GM23338 (cell line): ENCODE measurements around the gene C3orf49. TPM values are rescaled to one million over a fixed set of nuclear protein-coding genes. Genes with fewer than 3 reads are reported as not detected.

Experiments
- ATAC-seq: fragments of 200-7000 bp; cut with Tn5 transposase; 3 replicates; pipeline ENCODE4 v1.9.1; 2020
- DNase-seq: peaks from one replicate; pipeline ENCODE4 v3.0.0-alpha.2; 2015; ENCODE audit warnings: low spot score
- H2AFZ ChIP-seq: fragments of 200-600 bp; sonication (generic); 2 replicates; pipeline ENCODE4 v1.8.0; 2016; ENCODE audit warnings: antibody characterized with exemption, mild to moderate bottlenecking, moderate library complexity
- H3F3A ChIP-seq: fragments of 200-600 bp; sonication (generic); replicated peaks from 2 replicates; pipeline ENCODE4 v1.8.0; 2017; ENCODE audit warnings: antibody characterized with exemption, mixed run types, low read depth
- H3K27ac ChIP-seq: fragments of 200-600 bp; sonication (generic); 2 replicates; pipeline ENCODE4 v1.6.1; 2016; ENCODE audit warnings: low read depth
- H3K27me3 ChIP-seq: fragments of 200-600 bp; sonication (generic); 2 replicates; pipeline ENCODE4 v1.8.0; 2016; ENCODE audit warnings: mild to moderate bottlenecking, mixed run types, moderate library complexity; ENCODE audit not compliant: insufficient read depth
- H3K36me3 ChIP-seq: fragments of 200-600 bp; sonication (generic); 2 replicates; pipeline ENCODE4 v1.8.0; 2016; ENCODE audit warnings: mild to moderate bottlenecking; ENCODE audit not compliant: insufficient read depth
- H3K4me1 ChIP-seq: fragments of 200-600 bp; sonication (generic); 2 replicates; pipeline ENCODE4 v1.8.0; 2016; ENCODE audit warnings: mild to moderate bottlenecking, moderate library complexity; ENCODE audit not compliant: insufficient read depth
- H3K4me2 ChIP-seq: fragments of 200-600 bp; sonication (generic); 2 replicates; pipeline ENCODE4 v1.7.1; 2017; ENCODE audit warnings: mixed run types
- H3K4me3 ChIP-seq: fragments of 200-600 bp; sonication (generic); 2 replicates; pipeline ENCODE4 v1.6.1; 2016; ENCODE audit warnings: mixed run types
- H3K79me2 ChIP-seq: fragments of 200-600 bp; sonication (generic); replicated peaks from 2 replicates; pipeline ENCODE4 v1.8.0; 2017; ENCODE audit warnings: mild to moderate bottlenecking; ENCODE audit not compliant: insufficient read depth
- H3K9me2 ChIP-seq: fragments of 200-600 bp; sonication (generic); 2 replicates; pipeline ENCODE4 v1.8.0; 2017; ENCODE audit not compliant: insufficient read depth
- H4K20me1 ChIP-seq: fragments of 200-600 bp; sonication (generic); replicated peaks from 2 replicates; pipeline ENCODE4 v1.8.0; 2017; ENCODE audit warnings: mild to moderate bottlenecking; ENCODE audit not compliant: insufficient read depth
- H3K27ac Mint-ChIP-seq: 2 replicates; pipeline ENCODE4 v1.8.0; 2020; ENCODE audit warnings: inconsistent platforms, mild to moderate bottlenecking, moderate library complexity, mixed read lengths
- H3K27me3 Mint-ChIP-seq: 3 replicates; pipeline ENCODE4 v1.8.0; 2022; ENCODE audit warnings: low read depth, mild to moderate bottlenecking, moderate library complexity, mixed read lengths, inconsistent platforms; ENCODE audit not compliant: insufficient read depth, poor library complexity
- H3K36me3 Mint-ChIP-seq: 3 replicates; pipeline ENCODE4 v1.8.0; 2021; ENCODE audit warnings: low read depth, mild to moderate bottlenecking, inconsistent platforms, moderate library complexity, mixed read lengths
- H3K4me1 Mint-ChIP-seq: 3 replicates; pipeline ENCODE4 v1.8.0; 2020; ENCODE audit warnings: mild to moderate bottlenecking, inconsistent platforms, mixed read lengths
- H3K4me3 Mint-ChIP-seq: 3 replicates; pipeline ENCODE4 v1.8.0; 2021; ENCODE audit warnings: moderate library complexity, mild to moderate bottlenecking, inconsistent platforms, mixed read lengths
- H3K9me3 Mint-ChIP-seq: 3 replicates; pipeline ENCODE4 v1.8.0; 2020; ENCODE audit warnings: moderate library complexity, mild to moderate bottlenecking, inconsistent platforms, mixed read lengths
- CREB1 ChIP-seq: fragments of 250-450 bp; sonication (Bioruptor Pico); IDR thresholded peaks from 2 replicates; pipeline ENCODE4 v1.5.0; 2020; ENCODE audit warnings: low read depth, mild to moderate bottlenecking, moderate library complexity
- CTCF ChIP-seq, 2 experiments: fragments of 200-600 bp in 1 of 2; sonication (generic) in 1 of 2; conservative IDR thresholded peaks; 2 replicates each; pipeline versions ENCODE4 v1.5.1 to v1.6.1; 2016 to 2017; ENCODE audit warnings: antibody characterized with exemption in 2 of 2, low read depth in 2 of 2, mild to moderate bottlenecking in 2 of 2, moderate library complexity in 1 of 2
- ETS1 ChIP-seq: IDR thresholded peaks from 2 replicates; pipeline ENCODE4 v1.6.1; 2016; ENCODE audit warnings: antibody characterized with exemption
- EZH2 ChIP-seq: fragments of 200-600 bp; sonication (generic); IDR thresholded peaks from one replicate; pipeline ENCODE4 v1.8.0; 2017; ENCODE audit warnings: antibody characterized with exemption, mild to moderate bottlenecking, low read depth; ENCODE audit not compliant: unreplicated experiment
- EZH2phosphoT487 ChIP-seq: fragments of 200-600 bp; sonication (generic); IDR thresholded peaks from one replicate; pipeline ENCODE4 v1.8.1; 2018; ENCODE audit warnings: antibody characterized with exemption; ENCODE audit not compliant: unreplicated experiment
- JUNB ChIP-seq: IDR thresholded peaks from one replicate; pipeline ENCODE4 v1.6.1; 2016; ENCODE audit warnings: antibody characterized with exemption; ENCODE audit not compliant: unreplicated experiment
- NANOG ChIP-seq: IDR thresholded peaks from 2 replicates; pipeline ENCODE4 v1.6.1; 2016; ENCODE audit warnings: antibody characterized with exemption, borderline replicate concordance
- POLR2AphosphoS5 ChIP-seq: IDR thresholded peaks from 2 replicates; pipeline ENCODE4 v1.6.1; 2016; ENCODE audit warnings: antibody characterized with exemption, low read depth
- STAT1 ChIP-seq: IDR thresholded peaks from one replicate; pipeline ENCODE4 v1.6.1; 2016; ENCODE audit warnings: antibody characterized with exemption; ENCODE audit not compliant: unreplicated experiment
- ZNF114 ChIP-seq: fragments of 250-450 bp; sonication (Bioruptor Pico); IDR thresholded peaks from 2 replicates; pipeline ENCODE4 v1.5.0; 2020; ENCODE audit warnings: mild to moderate bottlenecking, moderate library complexity
- ZNF462 ChIP-seq: fragments of 250-450 bp; sonication (Bioruptor Pico); IDR thresholded peaks from 2 replicates; pipeline ENCODE4 v1.5.0; 2020; ENCODE audit warnings: mild to moderate bottlenecking, moderate library complexity
- long read RNA-seq: library from polyadenylated mRNA; unstranded; transcript quantifications from one replicate; pipeline ENCODE4 v2.0.0, GENCODE V29; 2020; ENCODE audit not compliant: unreplicated experiment
- polyA plus RNA-seq: library from polyadenylated mRNA; unstranded; fragments of >200 nt; fragmentation: Nextera tagmentation; extraction: Ambion mirVana; gene quantifications from 2 replicates; pipeline ENCODE4 v1.2.1, GENCODE V29; 2016
- total RNA-seq: library from RNA; depleted of rRNA; stranded (reverse); fragments of >200 nt; shearing (Covaris generic); gene quantifications from 2 replicates; pipeline ENCODE4 v1.2.3, GENCODE V29; 2014; rRNA removed

C3orf49 gene
- total RNA-seq (not detected in 2 replicates), polyA plus RNA-seq (0.23 TPM in 1 of 2 replicates, not detected in the other)
- long read RNA-seq: 0 reads

- Mint-ChIP-seq H3K9me3 (no peaks in the 10 kb centered on the region), H3K4me3 (no peak within 1 kb of the TSS), H3K27me3 (no peaks in the 10 kb centered on the region), H3K27ac (no peak within 1 kb of the TSS), H3K4me1 (peaks cover 11% of the 10 kb centered on the region), H3K36me3 (no peaks in the 10 kb centered on the region)
- Histone ChIP-seq H4K20me1 (no peaks in the 10 kb centered on the region), H3K4me1 (no peaks in the 10 kb centered on the region), H3K9me2 (no peaks in the 10 kb centered on the region), H3K4me3 (no peak within 1 kb of the TSS), H3K27me3 (no peaks in the 10 kb centered on the region), H3K4me2 (no peak within 1 kb of the TSS), H3K27ac (no peak within 1 kb of the TSS), H2AFZ (no peak within 1 kb of the TSS), H3F3A (no peaks in the 10 kb centered on the region), H3K36me3 (no peaks in the 10 kb centered on the region), H3K79me2 (no peaks in the 10 kb centered on the region)
- ATAC-seq (no peak), DNase-seq (no peak)
- TF ChIP-seq EZH2phosphoT487 (no peak), ETS1 (no peak), EZH2 (no peak), POLR2AphosphoS5 (no peak), CREB1 (no peak), ZNF114 (CRISPR knock-in tag) (no peak), CTCF (conservative IDR thresholded peaks at IDR 0.05; ENCODE audit: low read depth in 2 of 2) (no peak), NANOG (no peak), JUNB (no peak), STAT1 (no peak), ZNF462 (CRISPR knock-in tag) (no peak)
Measured at GRCh38 chr3:63819151-63819398, at the start of gene C3orf49. C3orf49 (plus strand) TSS chr3:63819299; CDS start chr3:63819472, 173 bp downstream.
